ENCODE results near the gene DNASE1L1. TPM values are rescaled to one million over a fixed set of nuclear protein-coding genes. Genes with fewer than 3 reads are reported as not detected.

Gene DNASE1L1, protein sequence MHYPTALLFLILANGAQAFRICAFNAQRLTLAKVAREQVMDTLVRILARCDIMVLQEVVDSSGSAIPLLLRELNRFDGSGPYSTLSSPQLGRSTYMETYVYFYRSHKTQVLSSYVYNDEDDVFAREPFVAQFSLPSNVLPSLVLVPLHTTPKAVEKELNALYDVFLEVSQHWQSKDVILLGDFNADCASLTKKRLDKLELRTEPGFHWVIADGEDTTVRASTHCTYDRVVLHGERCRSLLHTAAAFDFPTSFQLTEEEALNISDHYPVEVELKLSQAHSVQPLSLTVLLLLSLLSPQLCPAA
- 10 to 100 TPM; 12.5 to 48.7 (median 26.3) TPM for total RNA-seq
- 10 to 100 TPM; 15.9 to 18.2 (median 16.0) TPM for polyA plus RNA-seq
- long read RNA-seq, donor 1, partial matches to known transcripts: 65 of 74 reads
- long read RNA-seq, donor 1, other reads (novel, unspliced or antisense): 8 of 74 reads
- long read RNA-seq, donor 2, partial matches to known transcripts: 0 of 1 reads
- long read RNA-seq, donor 2, other reads (novel, unspliced or antisense): 0 of 1 reads
- long read RNA-seq, donor 3, partial matches to known transcripts: 0 of 4 reads
- long read RNA-seq, donor 3, other reads (novel, unspliced or antisense): 0 of 4 reads
- long read RNA-seq, donor 4: 0 reads
- long read RNA-seq, donor 5, partial matches to known transcripts: 0 of 1 reads
- long read RNA-seq, donor 5, other reads (novel, unspliced or antisense): 0 of 1 reads
- long read RNA-seq, donor 6, partial matches to known transcripts: 36 of 50 reads
- long read RNA-seq, donor 6, other reads (novel, unspliced or antisense): 5 of 50 reads
- long read RNA-seq, donor 7, partial matches to known transcripts: 7 of 8 reads
- long read RNA-seq, donor 7, other reads (novel, unspliced or antisense): 0 of 8 reads
- long read RNA-seq, donor 8, partial matches to known transcripts: 0 of 3 reads
- long read RNA-seq, donor 8, other reads (novel, unspliced or antisense): 0 of 3 reads
- long read RNA-seq, donor 9: 0 reads
- long read RNA-seq, donor 10, partial matches to known transcripts: 0 of 2 reads
- long read RNA-seq, donor 10, other reads (novel, unspliced or antisense): 0 of 2 reads

DNA sequence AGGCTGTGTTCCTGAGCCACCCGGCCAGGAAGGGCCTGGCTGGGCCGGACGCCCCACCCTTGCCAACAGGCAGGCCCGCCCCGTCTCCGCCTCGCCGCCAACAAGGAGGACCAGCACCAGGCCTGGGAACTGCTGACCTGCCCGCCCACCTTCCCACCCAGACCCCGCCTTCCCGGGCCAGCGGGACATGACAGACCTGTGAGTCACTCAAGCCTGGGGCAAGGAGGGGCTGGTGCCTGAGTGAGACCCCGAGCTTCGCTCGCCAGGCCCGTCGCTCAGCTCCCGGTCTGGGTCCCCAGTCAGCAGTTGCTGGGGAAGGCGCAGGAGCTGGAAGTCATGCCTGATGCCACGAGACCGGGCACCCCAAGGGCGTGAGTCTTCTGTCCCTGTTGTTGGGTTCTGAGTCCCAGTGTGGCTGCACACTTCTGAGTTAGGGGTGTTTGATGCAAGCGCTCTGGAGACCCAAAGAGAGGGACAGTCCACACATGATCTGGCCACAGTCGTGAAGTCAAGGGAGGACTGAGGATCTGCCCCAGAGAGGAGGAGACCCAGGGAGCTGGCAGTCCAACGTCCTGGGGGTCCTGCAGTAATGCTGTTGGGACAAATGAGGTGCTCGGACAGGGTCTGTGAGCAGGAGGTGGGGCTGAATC is at the start of gene DNASE1L1:
DNASE1L1 (minus strand) TSS at position 33 of the 650 bp plus-strand sequence. CDS start 3,686 bp downstream, outside the sequence.
- peaks cover 0 to 9% (median 0%) of the 10 kb centered on the region in 3 donors for H3K27me3 ChIP-seq
- no peaks in the 10 kb centered on the region for H3K9me3 ChIP-seq
- H3K4me3 ChIP-seq: peak within 1 kb of the TSS; percentile 18 to 38 (median 36)
- peaks cover 0 to 36% (median 12%) of the 10 kb centered on the region in 4 donors for H3K4me1 ChIP-seq
- 25 to 59% (median 45%) methylated on average over 3 to 26 of the region's 26 CpGs for WGBS, 5 donors
- peaks cover 0 to 9% (median 2%) of the 10 kb centered on the region in 4 donors for H3K36me3 ChIP-seq
- TF ChIP-seq POLR2AphosphoS5 (IDR thresholded peaks at IDR 0.05) (peak in 2 of 3 donors; percentile 28 to 29), EP300 (IDR thresholded peaks at IDR 0.05) (no peak)
- H3K27ac ChIP-seq: peak within 1 kb of the TSS; percentile 71 to 96 (median 78)
- DNase-seq: peak; percentile 90
- intact Hi-C loops (cut with DNase I; ENCODE audit: low total_unique reads): no loop called here

DNA sequence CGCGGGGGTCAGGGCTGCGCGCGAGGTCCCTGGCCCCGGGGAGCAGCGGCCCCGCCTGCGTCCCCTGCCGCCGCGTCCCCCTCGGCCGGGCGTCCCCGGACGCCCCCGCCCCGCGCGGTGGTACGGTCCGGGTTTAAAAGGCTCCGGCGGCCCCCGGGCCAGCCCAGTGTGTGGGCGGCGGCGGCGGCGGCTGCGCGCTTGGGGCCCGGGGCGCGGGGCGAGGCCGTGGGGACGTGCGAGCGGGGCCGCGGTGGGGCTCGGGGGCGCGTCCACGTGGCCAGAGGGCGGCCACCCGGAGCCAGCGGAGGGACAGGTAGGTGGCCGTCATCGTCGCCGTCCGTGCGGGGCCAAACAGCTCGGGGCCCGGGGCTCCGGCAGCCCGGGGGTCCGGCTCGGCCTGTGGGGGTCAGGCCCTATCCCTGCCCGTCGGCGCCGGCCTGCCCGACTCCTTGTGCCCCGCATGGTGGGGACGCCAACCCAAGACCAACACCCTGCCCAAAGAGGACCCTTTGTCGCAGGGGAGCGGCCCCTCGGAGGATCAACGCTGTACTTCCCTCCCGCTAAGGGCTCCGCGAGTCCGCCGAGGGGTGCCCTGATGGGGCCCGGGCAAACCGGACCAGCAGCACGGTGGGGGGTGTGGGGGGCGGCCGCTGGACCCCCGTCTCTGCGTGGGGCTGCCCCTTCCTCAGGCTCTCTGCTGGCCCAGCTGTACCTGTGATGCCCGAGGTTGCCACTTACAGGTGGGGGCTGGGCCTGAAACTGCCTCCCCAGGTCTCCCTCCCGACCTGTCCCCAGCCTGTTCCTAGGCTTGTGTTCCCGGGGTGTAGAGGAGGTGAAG is 49.3 kb upstream of the DNASE1L1 start, which contains the start of gene PLXNA3:
PLXNA3 (plus strand) TSS at position 166 of the 838 bp plus-strand sequence. CDS start 1,903 bp downstream, outside the sequence.
- peak in 2 of 3 donors; percentile 24 to 54 for TF ChIP-seq POLR2AphosphoS5 (IDR thresholded peaks at IDR 0.05)
- TF ChIP-seq, protein P1, sequence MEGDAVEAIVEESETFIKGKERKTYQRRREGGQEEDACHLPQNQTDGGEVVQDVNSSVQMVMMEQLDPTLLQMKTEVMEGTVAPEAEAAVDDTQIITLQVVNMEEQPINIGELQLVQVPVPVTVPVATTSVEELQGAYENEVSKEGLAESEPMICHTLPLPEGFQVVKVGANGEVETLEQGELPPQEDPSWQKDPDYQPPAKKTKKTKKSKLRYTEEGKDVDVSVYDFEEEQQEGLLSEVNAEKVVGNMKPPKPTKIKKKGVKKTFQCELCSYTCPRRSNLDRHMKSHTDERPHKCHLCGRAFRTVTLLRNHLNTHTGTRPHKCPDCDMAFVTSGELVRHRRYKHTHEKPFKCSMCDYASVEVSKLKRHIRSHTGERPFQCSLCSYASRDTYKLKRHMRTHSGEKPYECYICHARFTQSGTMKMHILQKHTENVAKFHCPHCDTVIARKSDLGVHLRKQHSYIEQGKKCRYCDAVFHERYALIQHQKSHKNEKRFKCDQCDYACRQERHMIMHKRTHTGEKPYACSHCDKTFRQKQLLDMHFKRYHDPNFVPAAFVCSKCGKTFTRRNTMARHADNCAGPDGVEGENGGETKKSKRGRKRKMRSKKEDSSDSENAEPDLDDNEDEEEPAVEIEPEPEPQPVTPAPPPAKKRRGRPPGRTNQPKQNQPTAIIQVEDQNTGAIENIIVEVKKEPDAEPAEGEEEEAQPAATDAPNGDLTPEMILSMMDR (IDR thresholded peaks at IDR 0.05): no peak
- peaks cover 0 to 7% (median 3%) of the 10 kb centered on the region in 4 donors for H3K9me3 ChIP-seq
- peaks cover 0 to 30% (median 16%) of the 10 kb centered on the region in 4 donors for H3K36me3 ChIP-seq
- intact Hi-C loops (cut with DNase I; ENCODE audit: low total_unique reads): no loop called here
- peak within 1 kb of the TSS; percentile 42 to 79 (median 72) for H3K27ac ChIP-seq
- peak within 1 kb of the TSS; percentile 57 to 68 (median 64) for H3K4me3 ChIP-seq
- DNase-seq: peak; percentile 39 to 76
- WGBS, 5 donors: 0 to 41% (median 12%) methylated on average over 8 to 57 of the region's 88 CpGs; no CpG with 5 or more reads in 1 of the 5 donors
- peaks cover 0 to 16% (median 15%) of the 10 kb centered on the region in 4 donors for H3K4me1 ChIP-seq
- no peaks in the 10 kb centered on the region for H3K27me3 ChIP-seq

DNA sequence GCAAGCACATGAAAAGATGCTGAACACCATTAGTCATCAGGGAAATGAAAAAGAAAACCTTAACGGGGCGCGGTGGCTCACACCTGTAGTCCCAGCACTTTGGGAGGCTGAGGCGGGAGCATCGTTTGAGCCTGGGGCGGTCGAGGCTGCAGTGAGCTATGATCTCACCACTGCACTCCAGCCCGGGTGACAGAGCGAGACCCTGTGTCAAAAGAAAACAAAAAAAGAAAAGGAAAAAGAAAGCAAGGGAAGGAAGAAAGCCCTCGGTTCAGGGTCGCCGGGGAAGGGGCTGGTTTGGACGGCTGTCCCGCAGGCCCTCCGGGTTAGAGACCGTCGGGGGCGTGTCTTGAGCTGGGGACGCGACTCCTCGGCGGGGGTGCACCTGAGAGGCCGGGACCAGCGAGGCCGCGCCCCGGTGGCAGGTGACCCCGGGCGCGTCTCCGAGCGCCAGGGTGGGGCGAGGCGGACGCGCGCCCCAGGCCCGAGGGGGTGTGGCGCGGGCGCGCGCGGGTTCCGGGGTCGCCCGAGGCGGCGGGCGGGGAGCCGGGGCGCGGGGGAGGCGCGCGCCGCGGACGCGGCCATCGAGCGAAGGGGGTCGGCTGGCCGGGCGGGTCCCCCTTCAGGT is 48.5 kb upstream of the DNASE1L1 start:
- Histone ChIP-seq H3K4me3 (peak overlapping the region; percentile 57 to 68 (median 64)), H3K9me3 (peaks cover 0 to 7% (median 3%) of the 10 kb centered on the region in 4 donors), H3K4me1 (peaks cover 0 to 16% (median 15%) of the 10 kb centered on the region in 4 donors), H3K27ac (peak overlapping the region in 4 of 5 donors; percentile 52 to 79 (median 74)), H3K36me3 (peaks cover 0 to 22% (median 10%) of the 10 kb centered on the region in 4 donors), H3K27me3 (no peaks in the 10 kb centered on the region)
- DNase-seq: peak; percentile 48 to 82
- 4 to 39% (median 14%) methylated on average over 14 to 40 of the region's 65 CpGs for WGBS, 5 donors
- intact Hi-C loops (cut with DNase I; ENCODE audit: low total_unique reads): no loop called here
- TF ChIP-seq POLR2AphosphoS5 (IDR thresholded peaks at IDR 0.05): no peak

DNA sequence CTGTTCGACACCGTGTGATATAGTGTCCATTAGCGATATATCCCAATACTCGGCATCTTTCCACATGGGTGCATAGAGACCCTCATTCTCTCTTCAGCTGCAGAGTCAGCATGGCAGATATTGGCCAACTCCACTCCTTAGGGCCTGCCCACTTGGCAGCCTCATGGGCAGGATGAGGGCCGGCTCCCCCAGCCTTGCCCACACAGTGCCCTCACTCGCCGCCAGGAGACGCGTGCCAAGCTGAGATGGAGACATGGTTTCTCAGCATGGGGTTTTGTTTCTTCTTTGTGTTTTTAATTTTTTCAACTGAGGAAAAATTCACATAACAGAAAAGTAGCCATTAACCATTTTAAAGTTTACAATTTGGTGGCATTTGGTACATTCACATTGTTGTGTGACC is 43.8 kb upstream of the DNASE1L1 start:
- DNase-seq: no peak
- WGBS, 5 donors: 86 to 93% (median 91%) methylated on average over 9 of the region's 9 CpGs
- Histone ChIP-seq H3K4me3 (no peak overlapping the region), H3K4me1 (no peaks in the 10 kb centered on the region), H3K27me3 (no peaks in the 10 kb centered on the region), H3K27ac (no peak overlapping the region), H3K9me3 (peaks cover 0 to 7% (median 3%) of the 10 kb centered on the region in 4 donors), H3K36me3 (peaks cover 14 to 36% (median 34%) of the 10 kb centered on the region in 4 donors)
- no peak for TF ChIP-seq EP300 (IDR thresholded peaks at IDR 0.05)
- no peak for TF ChIP-seq POLR2AphosphoS5 (IDR thresholded peaks at IDR 0.05)
- TF ChIP-seq, protein P1 (IDR thresholded peaks at IDR 0.05): no peak
- TF ChIP-seq POLR2A (IDR thresholded peaks at IDR 0.05): no peak
- intact Hi-C loops (cut with DNase I; ENCODE audit: low total_unique reads): no loop called here

Measured in stomach (tissue), 19 donors.